HepG2 (cell line): Measurements from ENCODE around the gene GATD1.

ENCODE experiments used
- CBFB ChIP-seq: sonication (generic); formaldehyde crosslinking; IDR thresholded peaks from 2 replicates; pipeline ENCODE4 v1.4.0; 2020; ENCODE audit warnings: missing genetic modification reagents
- CC2D1A ChIP-seq: sonication (generic); formaldehyde crosslinking; IDR thresholded peaks from 2 replicates; pipeline ENCODE4 v1.8.1; 2023; ENCODE audit warnings: mild to moderate bottlenecking, missing genetic modification reagents
- EZH2 ChIP-seq: conservative IDR thresholded peaks from 2 replicates; pipeline ENCODE4 v1.6.1; 2012; ENCODE audit warnings: mild to moderate bottlenecking, low read depth, low read length, moderate library complexity
- KAT7 ChIP-seq: IDR thresholded peaks from 2 replicates; pipeline ENCODE4 v1.6.1; 2018; ENCODE audit warnings: borderline replicate concordance, missing compliant biosample characterization
- NFYB ChIP-seq: sonication (generic); formaldehyde crosslinking; IDR thresholded peaks from 2 replicates; pipeline ENCODE4 v1.4.0; 2020; ENCODE audit warnings: missing genetic modification reagents
- NRL ChIP-seq: sonication (generic); formaldehyde crosslinking; IDR thresholded peaks from 2 replicates; pipeline ENCODE4 v1.5.0; 2020; ENCODE audit warnings: missing genetic modification reagents, mild to moderate bottlenecking, moderate library complexity, borderline replicate concordance
- PCBP1 ChIP-seq: fragments of 200-400 bp; formaldehyde crosslinking; IDR thresholded peaks from 2 replicates; pipeline ENCODE4 v1.6.1; 2017; ENCODE audit warnings: mild to moderate bottlenecking, low read depth, low read length, borderline replicate concordance
- POLR2A ChIP-seq, 2 experiments: IDR thresholded peaks; 2 replicates each; pipeline ENCODE4 v1.6.1; 2011; ENCODE audit warnings: low read depth in 2 of 2, low read length in 2 of 2, mild to moderate bottlenecking in 1 of 2, moderate library complexity in 1 of 2; ENCODE audit not compliant: insufficient read depth in 1 of 2
- REPIN1 ChIP-seq: sonication (generic); formaldehyde crosslinking; IDR thresholded peaks from 2 replicates; pipeline ENCODE4 v1.8.0; 2022; ENCODE audit warnings: missing genetic modification reagents, low read depth, mild to moderate bottlenecking, borderline replicate concordance
- ZFP62 ChIP-seq: sonication (generic); formaldehyde crosslinking; IDR thresholded peaks from 2 replicates; pipeline ENCODE4 v1.4.0; 2020; ENCODE audit warnings: missing genetic modification reagents
- ZNF564 ChIP-seq: sonication (generic); formaldehyde crosslinking; IDR thresholded peaks from 2 replicates; pipeline ENCODE4 v1.8.1; 2023; ENCODE audit warnings: mild to moderate bottlenecking, missing genetic modification reagents
- TF ChIP-seq, protein P1 (sequence below), 2 experiments: IDR thresholded peaks; 2 replicates each; pipeline ENCODE4 v1.6.1; 2011 to 2012; ENCODE audit warnings: low read length in 2 of 2, borderline replicate concordance in 1 of 2, low read depth in 1 of 2, mild to moderate bottlenecking in 1 of 2, moderate library complexity in 1 of 2

DNA sequence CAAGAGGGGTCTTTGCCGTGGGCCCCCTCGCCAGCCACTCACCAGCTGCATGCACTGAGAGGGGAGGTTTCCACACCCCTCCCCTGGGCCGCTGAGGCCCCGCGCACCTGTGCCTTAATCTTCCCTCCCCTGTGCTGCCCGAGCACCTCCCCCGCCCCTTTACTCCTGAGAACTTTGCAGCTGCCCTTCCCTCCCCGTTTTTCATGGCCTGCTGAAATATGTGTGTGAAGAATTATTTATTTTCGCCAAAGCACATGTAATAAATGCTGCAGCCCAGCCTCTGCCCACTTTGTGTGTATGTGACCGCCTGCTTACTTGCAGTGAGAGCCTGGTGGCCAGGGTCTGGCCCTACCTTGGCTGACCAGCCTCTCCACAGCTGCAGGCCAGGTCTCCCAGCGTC, 47.7 kb upstream of the GATD1 start:
- TF ChIP-seq PCBP1 (no peak), ZFP62 (no peak), KAT7 (no peak), REPIN1 (CRISPR knock-in tag) (no peak), POLR2A (IDR thresholded peaks at IDR 0.05; ENCODE audit: insufficient read depth in 1 of 2, low read depth in 2 of 2, low read length in 2 of 2) (no peak; a peak in 1 of 4 replicates), NFYB (no peak), NRL (CRISPR knock-in tag) (no peak), EZH2 (no peak), ZNF564 (no peak), CBFB (CRISPR knock-in tag) (no peak), CC2D1A (CRISPR knock-in tag) (no peak)
- TF ChIP-seq, protein P1, sequence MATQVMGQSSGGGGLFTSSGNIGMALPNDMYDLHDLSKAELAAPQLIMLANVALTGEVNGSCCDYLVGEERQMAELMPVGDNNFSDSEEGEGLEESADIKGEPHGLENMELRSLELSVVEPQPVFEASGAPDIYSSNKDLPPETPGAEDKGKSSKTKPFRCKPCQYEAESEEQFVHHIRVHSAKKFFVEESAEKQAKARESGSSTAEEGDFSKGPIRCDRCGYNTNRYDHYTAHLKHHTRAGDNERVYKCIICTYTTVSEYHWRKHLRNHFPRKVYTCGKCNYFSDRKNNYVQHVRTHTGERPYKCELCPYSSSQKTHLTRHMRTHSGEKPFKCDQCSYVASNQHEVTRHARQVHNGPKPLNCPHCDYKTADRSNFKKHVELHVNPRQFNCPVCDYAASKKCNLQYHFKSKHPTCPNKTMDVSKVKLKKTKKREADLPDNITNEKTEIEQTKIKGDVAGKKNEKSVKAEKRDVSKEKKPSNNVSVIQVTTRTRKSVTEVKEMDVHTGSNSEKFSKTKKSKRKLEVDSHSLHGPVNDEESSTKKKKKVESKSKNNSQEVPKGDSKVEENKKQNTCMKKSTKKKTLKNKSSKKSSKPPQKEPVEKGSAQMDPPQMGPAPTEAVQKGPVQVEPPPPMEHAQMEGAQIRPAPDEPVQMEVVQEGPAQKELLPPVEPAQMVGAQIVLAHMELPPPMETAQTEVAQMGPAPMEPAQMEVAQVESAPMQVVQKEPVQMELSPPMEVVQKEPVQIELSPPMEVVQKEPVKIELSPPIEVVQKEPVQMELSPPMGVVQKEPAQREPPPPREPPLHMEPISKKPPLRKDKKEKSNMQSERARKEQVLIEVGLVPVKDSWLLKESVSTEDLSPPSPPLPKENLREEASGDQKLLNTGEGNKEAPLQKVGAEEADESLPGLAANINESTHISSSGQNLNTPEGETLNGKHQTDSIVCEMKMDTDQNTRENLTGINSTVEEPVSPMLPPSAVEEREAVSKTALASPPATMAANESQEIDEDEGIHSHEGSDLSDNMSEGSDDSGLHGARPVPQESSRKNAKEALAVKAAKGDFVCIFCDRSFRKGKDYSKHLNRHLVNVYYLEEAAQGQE (IDR thresholded peaks at IDR 0.05; ENCODE audit: borderline replicate concordance in 1 of 2, low read depth in 1 of 2, low read length in 2 of 2): no peak
